HL-60 (cell line): Measurements from ENCODE around the gene HS6ST2.

ENCODE experiments used
- DNase-seq, 2 experiments: peaks; one replicate each; pipeline ENCODE4 v3.0.0-alpha.2; 2010 to 2020; ENCODE audit warnings: low read depth in 1 of 2, low spot score in 1 of 2
- H3K27ac ChIP-seq: fragments of 250-450 bp; sonication (Bioruptor Pico); replicated peaks from 2 replicates; pipeline ENCODE4 v1.5.1; 2020; ENCODE audit warnings: mild to moderate bottlenecking, moderate library complexity
- H3K27me3 ChIP-seq: fragments of 250-450 bp; sonication (Bioruptor Pico); 2 replicates; pipeline ENCODE4 v1.5.1; 2021; ENCODE audit warnings: mild to moderate bottlenecking, moderate library complexity; ENCODE audit not compliant: insufficient read depth, poor library complexity, severe bottlenecking
- H3K4me3 ChIP-seq: replicated peaks from 2 replicates; pipeline ENCODE4 v1.5.1; 2011; ENCODE audit warnings: mild to moderate bottlenecking, control low read depth, low read length; ENCODE audit not compliant: insufficient read depth
- CTCF ChIP-seq: IDR thresholded peaks from one replicate; pipeline ENCODE4 v1.5.1; 2011; ENCODE audit warnings: low read length, control low read depth, inconsistent platforms; ENCODE audit not compliant: insufficient read depth
- GABPA ChIP-seq: IDR thresholded peaks from 2 replicates; pipeline ENCODE4 v1.6.1; 2012; ENCODE audit warnings: low read depth
- POLR2AphosphoS5 ChIP-seq: IDR thresholded peaks from 2 replicates; pipeline ENCODE4 v1.6.1; 2012; ENCODE audit warnings: low read depth
- SPI1 ChIP-seq: IDR thresholded peaks from 2 replicates; pipeline ENCODE4 v1.6.1; 2012; ENCODE audit warnings: low read depth, mild to moderate bottlenecking, borderline replicate concordance
- TF ChIP-seq, protein P1 (sequence below): IDR thresholded peaks from 2 replicates; pipeline ENCODE4 v1.6.1; 2012; ENCODE audit warnings: low read depth; ENCODE audit not compliant: insufficient replicate concordance

Gene HS6ST2

GRCh38 chrX:132756439-132756838 lies 202.0 kb downstream of the HS6ST2 start:
- Histone ChIP-seq H3K4me3 (no peak overlapping the region), H3K27ac (no peak overlapping the region), H3K27me3 (no peaks in the 10 kb centered on the region)
- TF ChIP-seq CTCF, result no peak
- TF ChIP-seq GABPA, result no peak
- TF ChIP-seq SPI1, result no peak
- TF ChIP-seq, protein P1, sequence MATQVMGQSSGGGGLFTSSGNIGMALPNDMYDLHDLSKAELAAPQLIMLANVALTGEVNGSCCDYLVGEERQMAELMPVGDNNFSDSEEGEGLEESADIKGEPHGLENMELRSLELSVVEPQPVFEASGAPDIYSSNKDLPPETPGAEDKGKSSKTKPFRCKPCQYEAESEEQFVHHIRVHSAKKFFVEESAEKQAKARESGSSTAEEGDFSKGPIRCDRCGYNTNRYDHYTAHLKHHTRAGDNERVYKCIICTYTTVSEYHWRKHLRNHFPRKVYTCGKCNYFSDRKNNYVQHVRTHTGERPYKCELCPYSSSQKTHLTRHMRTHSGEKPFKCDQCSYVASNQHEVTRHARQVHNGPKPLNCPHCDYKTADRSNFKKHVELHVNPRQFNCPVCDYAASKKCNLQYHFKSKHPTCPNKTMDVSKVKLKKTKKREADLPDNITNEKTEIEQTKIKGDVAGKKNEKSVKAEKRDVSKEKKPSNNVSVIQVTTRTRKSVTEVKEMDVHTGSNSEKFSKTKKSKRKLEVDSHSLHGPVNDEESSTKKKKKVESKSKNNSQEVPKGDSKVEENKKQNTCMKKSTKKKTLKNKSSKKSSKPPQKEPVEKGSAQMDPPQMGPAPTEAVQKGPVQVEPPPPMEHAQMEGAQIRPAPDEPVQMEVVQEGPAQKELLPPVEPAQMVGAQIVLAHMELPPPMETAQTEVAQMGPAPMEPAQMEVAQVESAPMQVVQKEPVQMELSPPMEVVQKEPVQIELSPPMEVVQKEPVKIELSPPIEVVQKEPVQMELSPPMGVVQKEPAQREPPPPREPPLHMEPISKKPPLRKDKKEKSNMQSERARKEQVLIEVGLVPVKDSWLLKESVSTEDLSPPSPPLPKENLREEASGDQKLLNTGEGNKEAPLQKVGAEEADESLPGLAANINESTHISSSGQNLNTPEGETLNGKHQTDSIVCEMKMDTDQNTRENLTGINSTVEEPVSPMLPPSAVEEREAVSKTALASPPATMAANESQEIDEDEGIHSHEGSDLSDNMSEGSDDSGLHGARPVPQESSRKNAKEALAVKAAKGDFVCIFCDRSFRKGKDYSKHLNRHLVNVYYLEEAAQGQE, result no peak
- TF ChIP-seq POLR2AphosphoS5, result no peak
- DNase-seq, result no peak

DNA sequence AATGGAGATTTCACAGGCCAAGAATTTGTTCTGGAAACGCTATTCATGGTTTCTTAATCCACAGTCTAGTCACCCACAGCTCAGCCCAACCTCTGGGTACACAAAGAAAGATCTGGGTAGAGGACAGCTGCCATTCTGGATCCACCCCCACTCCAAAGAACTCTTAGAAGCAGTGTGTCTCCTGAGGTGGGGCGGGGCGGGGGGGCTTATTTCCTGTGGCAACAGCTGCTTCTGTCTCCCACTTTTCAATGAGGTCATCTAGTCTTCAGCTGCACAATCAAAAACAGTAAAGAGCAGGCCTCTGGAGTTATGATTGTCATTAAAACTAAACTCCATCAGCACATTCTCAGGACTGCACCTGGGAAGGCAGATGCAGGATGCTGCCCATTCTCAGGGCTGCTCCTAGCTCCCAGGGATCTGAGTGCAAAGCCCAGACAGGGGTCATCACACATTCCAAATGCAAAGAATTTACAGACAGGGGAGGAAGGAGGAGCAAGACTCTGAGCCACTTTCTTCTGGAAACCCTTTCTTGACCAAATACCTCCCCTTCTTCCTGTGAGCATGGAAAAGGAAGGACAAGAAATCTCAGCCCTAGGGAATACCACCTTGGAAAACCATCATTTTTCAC lies 207.3 kb downstream of the HS6ST2 start:
- TF ChIP-seq, protein P1, result no peak
- TF ChIP-seq GABPA, result no peak
- TF ChIP-seq SPI1, result no peak
- TF ChIP-seq POLR2AphosphoS5, result no peak
- no peak for TF ChIP-seq CTCF

DNA sequence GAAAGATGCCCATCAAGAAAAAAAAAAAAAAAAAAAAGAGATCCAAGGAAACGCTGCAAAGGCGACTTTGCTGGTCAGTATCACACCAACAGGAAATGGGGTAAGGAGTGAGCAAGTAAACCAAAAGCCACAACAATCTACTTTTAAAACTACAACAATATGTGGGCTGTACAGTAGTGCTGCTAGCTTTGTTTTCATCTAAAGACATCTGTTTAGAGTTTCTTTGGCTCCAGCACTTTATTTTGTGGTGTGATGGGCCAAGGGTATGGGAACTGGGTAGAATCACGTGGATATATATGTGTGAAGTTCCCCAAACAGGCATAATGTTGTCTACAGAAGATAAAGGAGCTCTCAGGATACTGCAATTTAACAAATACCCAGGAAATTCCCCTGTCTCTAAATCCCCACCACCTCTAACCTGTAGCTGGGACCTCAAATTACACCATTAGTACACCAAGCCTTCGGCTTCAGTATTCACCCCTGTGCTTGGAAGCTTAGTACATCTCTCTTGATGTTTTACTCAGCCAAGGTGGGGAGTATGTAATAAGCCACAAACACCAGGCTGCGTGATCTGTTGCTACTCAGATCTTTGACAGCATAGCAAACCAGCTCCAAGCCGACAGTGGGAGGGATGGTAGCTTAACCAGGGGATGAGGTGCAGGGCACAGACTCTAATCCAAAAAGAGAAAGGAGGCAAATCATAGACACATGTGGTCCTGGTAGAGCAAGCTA lies 207.9 kb downstream of the HS6ST2 start:
- Histone ChIP-seq H3K27me3 (no peaks in the 10 kb centered on the region), H3K4me3 (no peak overlapping the region), H3K27ac (no peak overlapping the region)
- TF ChIP-seq CTCF, result no peak
- no peak for TF ChIP-seq GABPA
- TF ChIP-seq SPI1, result no peak
- TF ChIP-seq POLR2AphosphoS5, result no peak
- TF ChIP-seq, protein P1, result no peak
- DNase-seq, result no peak

More for the DNA sequence above, 207.3 kb downstream of the HS6ST2 start:
- no peak overlapping the region for H3K27ac ChIP-seq
- no peak for DNase-seq
- no peak overlapping the region for H3K4me3 ChIP-seq
- H3K27me3 ChIP-seq, result no peaks in the 10 kb centered on the region
